GM06990 (cell line): ENCODE data around the gene LY6G5C.

ENCODE experiments used
- DNase-seq: peaks from one replicate; pipeline ENCODE4 v3.0.0-alpha.2; 2011; ENCODE audit not compliant: insufficient read length; ENCODE audit errors: extremely low read depth
- H3K27me3 ChIP-seq: replicated peaks from 2 replicates; pipeline ENCODE4 v1.6.0; 2011; ENCODE audit warnings: low read length; ENCODE audit not compliant: control insufficient read depth, insufficient read depth
- H3K36me3 ChIP-seq: 2 replicates; pipeline ENCODE4 v1.5.1; 2011; ENCODE audit warnings: low read length; ENCODE audit not compliant: control insufficient read depth, insufficient read depth
- H3K4me3 ChIP-seq: replicated peaks from 2 replicates; pipeline ENCODE4 v1.5.1; 2011; ENCODE audit warnings: low read depth, mild to moderate bottlenecking, control low read depth, low read length
- CTCF ChIP-seq: IDR thresholded peaks from 2 replicates; pipeline ENCODE4 v1.5.1; 2011; ENCODE audit warnings: low read length, control low read depth, mild to moderate bottlenecking, inconsistent platforms; ENCODE audit not compliant: insufficient read depth, poor library complexity, severe bottlenecking

Gene LY6G5C

GRCh38 chr6:31636698-31637596, 43.9 kb downstream of the LY6G5C start:
- Histone ChIP-seq H3K36me3 (peaks cover 62% of the 10 kb centered on the region), H3K4me3 (no peak overlapping the region), H3K27me3 (no peaks in the 10 kb centered on the region)
- no peak for DNase-seq
- TF ChIP-seq CTCF: no peak

- H3K36me3 ChIP-seq: peaks cover 63% of the 10 kb centered on the region
- TF ChIP-seq CTCF: no peak
- DNase-seq: no peak
- H3K4me3 ChIP-seq: no peak overlapping the region
- H3K27me3 ChIP-seq: no peaks in the 10 kb centered on the region
Measured at GRCh38 chr6:31634969-31635575, 45.8 kb downstream of the LY6G5C start.

GRCh38 chr6:31634131-31634530, 46.7 kb downstream of the LY6G5C start:
- no peak for TF ChIP-seq CTCF
- H3K4me3 ChIP-seq: no peak overlapping the region
- DNase-seq: no peak
- H3K27me3 ChIP-seq: no peaks in the 10 kb centered on the region
- peaks cover 64% of the 10 kb centered on the region for H3K36me3 ChIP-seq

GRCh38 chr6:31633447-31633846, 47.4 kb downstream of the LY6G5C start:
- Histone ChIP-seq H3K36me3 (peaks cover 66% of the 10 kb centered on the region), H3K27me3 (no peaks in the 10 kb centered on the region), H3K4me3 (no peak overlapping the region)
- TF ChIP-seq CTCF: no peak
- no peak for DNase-seq

- Histone ChIP-seq H3K4me3 (no peak overlapping the region), H3K27me3 (no peaks in the 10 kb centered on the region), H3K36me3 (peaks cover 70% of the 10 kb centered on the region)
- no peak for DNase-seq
- TF ChIP-seq CTCF: no peak
Measured at GRCh38 chr6:31632279-31632946, 48.5 kb downstream of the LY6G5C start.
